ENCODE results near the gene NTRK3. TPM values are rescaled to one million over a fixed set of nuclear protein-coding genes. Genes with fewer than 3 reads are reported as not detected.

The NTRK3 gene
- total RNA-seq, 1 experiment from 2014 or later, result not detected

- no peak overlapping the region for H2AFZ ChIP-seq
- CTCF ChIA-PET, result no interaction called here
Observed at GRCh38 chr15:87816016-87816415, 440.5 kb downstream of the NTRK3 start.

More at GRCh38 chr15:87816016-87816415, 440.5 kb downstream of the NTRK3 start:
- Histone ChIP-seq H3K4me2 (no peak overlapping the region), H3K4me3 (no peak overlapping the region), H3K9me3 (ENCODE audit: insufficient read depth, low read depth) (no peaks in the 10 kb centered on the region), H3K4me1 (replicated peaks; ENCODE audit: insufficient read depth) (no peaks in the 10 kb centered on the region), H3K36me3 (ENCODE audit: low read depth) (no peaks in the 10 kb centered on the region), H3K79me2 (ENCODE audit: low read depth) (no peaks in the 10 kb centered on the region), H3K9me2 (ENCODE audit: insufficient read depth) (no peaks in the 10 kb centered on the region), H3F3A (ENCODE audit: insufficient read depth, low read depth) (no peaks in the 10 kb centered on the region), H4K20me1 (ENCODE audit: insufficient read depth) (no peaks in the 10 kb centered on the region), H3K27me3 (ENCODE audit: insufficient read depth, low read depth) (no peaks in the 10 kb centered on the region), H3K27ac (no peak overlapping the region)
- intact Hi-C loops (cut with micrococcal nuclease; ENCODE audit: unreplicated experiment), result no loop called here
- no peak for DNase-seq
- POLR2A ChIA-PET (ENCODE audit: unreplicated experiment), result interaction anchor here (0.6 kb wide), 1 partner anchor 1382 kb away, joined by 4 read pairs; no protein-coding TSS in a partner anchor
- no TSS peak for BruUV-seq (replicated peaks)
- TF ChIP-seq, protein P1, sequence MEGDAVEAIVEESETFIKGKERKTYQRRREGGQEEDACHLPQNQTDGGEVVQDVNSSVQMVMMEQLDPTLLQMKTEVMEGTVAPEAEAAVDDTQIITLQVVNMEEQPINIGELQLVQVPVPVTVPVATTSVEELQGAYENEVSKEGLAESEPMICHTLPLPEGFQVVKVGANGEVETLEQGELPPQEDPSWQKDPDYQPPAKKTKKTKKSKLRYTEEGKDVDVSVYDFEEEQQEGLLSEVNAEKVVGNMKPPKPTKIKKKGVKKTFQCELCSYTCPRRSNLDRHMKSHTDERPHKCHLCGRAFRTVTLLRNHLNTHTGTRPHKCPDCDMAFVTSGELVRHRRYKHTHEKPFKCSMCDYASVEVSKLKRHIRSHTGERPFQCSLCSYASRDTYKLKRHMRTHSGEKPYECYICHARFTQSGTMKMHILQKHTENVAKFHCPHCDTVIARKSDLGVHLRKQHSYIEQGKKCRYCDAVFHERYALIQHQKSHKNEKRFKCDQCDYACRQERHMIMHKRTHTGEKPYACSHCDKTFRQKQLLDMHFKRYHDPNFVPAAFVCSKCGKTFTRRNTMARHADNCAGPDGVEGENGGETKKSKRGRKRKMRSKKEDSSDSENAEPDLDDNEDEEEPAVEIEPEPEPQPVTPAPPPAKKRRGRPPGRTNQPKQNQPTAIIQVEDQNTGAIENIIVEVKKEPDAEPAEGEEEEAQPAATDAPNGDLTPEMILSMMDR (conservative IDR thresholded peaks at IDR 0.05), result no peak
- TF ChIP-seq EZH2 (IDR thresholded peaks at IDR 0.05; ENCODE audit: low read depth), result no peak

Other genes with a start within 250 kb of the NTRK3 start
- 25.7 and 32.7 TPM in 2 replicates for gene MRPL46, start 210.6 kb upstream of the NTRK3 start, total RNA-seq (2021)
- gene MRPS11, start 211.0 kb upstream of the NTRK3 start, total RNA-seq (2021), result 38.1 and 57.2 TPM in 2 replicates

Data from PC-9 (cell line).